Germinal center (tissue), 1 donor: ENCODE measurements around the gene FAM227A.
A peak's percentile ranks its signal among the peaks of the same experiment; 100 is the strongest.
"Not testable (repeated sequence)": the region's sequence is repeated elsewhere in the genome, so short reads cannot be mapped to it uniquely, and the experiment has no call there.

Experiments
- DNase-seq: peaks from one replicate; pipeline ENCODE4 v3.0.0; 2012; ENCODE audit warnings: mixed read lengths, low spot score

The FAM227A gene

DNA sequence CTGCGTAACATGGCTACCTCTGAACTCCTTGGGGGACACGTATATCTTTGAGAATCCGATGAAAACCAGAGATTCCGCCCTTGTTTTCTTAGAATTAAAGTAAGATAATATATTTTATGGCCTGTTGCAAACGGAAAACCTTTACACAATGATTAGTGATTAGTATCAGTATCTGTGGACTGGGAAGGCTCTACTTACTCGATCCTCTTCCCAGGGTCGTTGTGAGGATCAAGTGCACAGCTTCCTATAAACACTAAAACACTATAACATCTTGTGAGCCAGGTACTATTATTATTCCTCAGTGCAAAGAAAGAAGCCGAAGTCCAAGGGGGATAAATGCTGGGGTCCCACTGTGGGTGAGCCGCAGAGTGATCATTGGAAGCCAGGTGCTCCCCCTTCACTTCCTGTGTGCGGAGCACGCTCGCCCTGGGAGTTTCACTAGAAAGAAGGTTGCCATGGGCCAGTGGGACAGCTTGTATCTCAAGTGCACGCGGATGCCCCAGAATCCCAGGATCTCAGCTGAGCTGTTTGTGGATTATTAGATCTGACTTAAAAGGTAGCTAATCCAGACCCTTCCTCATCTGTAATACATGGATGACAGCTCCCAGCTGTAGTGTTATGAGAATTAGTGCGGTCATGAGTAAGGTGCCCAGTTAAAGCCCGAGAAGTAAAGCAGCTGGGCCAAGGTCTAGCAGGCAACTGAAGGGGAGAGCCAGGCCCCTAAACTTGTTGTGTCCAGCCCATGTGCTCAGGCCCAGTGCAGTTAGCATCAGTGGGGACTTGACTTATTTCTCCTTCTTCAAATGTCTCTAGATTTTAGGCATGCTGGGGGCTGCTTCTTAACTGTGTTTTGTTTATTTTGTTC lies 1.1 kb upstream of the FAM227A start:
- peak; percentile 48 for DNase-seq

DNA sequence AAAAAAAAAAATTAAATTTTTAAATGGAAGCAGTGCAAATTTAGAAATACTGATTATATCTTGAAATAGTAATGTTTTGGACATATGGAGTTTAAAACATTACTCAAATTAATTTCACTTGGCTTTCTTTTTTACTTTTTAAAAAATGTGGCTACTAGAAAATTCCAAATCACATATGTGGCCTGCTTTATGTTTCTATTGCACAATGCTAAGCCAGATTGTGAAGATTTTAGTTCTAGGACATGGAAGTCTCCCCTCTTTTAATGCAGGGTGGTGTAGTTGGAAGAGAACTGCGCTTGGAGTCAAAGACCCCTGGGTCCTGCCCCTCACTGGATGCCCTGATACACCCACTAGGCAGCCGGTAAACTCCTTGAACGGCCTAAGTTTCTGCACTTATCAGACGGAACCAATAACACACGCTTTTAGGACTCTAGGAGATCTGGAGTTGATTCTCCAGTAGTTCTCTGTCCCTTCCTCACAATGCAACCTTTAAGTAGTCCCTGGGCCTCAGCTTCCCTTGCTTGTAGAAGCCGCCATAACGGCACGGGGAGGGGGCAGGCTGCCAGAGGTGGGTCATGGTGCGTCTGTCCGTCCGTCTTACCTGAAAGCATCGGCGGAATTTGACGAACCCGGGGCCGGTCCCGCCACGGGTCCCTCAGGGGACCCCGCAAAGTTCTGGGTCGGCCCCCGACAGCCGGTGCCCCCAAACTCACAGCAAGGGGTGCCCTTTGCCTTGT lies 505 bp downstream of the FAM227A start:
- no peak for DNase-seq

GRCh38 chr22:38653741-38654140 lies 2.5 kb downstream of the FAM227A start:
- DNase-seq = no peak

- DNase-seq = no peak
Observed at GRCh38 chr22:38652859-38653258, 3.3 kb downstream of the FAM227A start.

DNA sequence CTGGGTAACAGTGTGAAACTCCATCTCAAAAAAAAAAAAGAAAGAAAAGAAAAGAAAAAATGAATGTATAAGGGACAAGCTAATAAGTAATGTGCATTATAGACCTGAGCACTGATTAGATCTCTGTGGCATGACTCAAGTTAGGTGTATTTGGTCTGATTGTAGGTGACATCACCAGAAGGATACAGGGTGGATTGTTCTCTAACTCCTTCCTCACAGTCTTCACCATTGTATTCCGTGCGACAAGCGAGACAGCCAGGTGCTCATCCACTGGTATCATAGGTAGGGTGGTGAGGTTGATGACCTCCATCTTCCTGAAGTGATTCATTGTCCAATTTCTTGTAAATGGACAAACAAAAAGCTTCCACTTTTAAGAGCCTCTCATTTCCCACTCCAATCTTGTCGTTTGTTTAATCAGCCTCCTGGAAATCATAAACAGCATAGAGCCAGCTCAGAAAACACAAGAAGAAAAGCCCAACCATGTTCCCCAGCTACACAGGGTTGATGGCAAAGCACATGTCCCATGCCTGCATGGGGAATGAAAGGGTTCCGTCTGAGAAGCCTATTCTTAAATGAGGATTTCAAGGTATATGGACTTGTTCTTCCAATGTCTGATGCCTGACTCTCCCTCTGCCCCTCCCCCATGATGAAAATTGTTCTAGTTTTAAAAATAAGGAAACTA lies 6.2 kb downstream of the FAM227A start:
- no peak for DNase-seq

GRCh38 chr22:38645430-38645829 lies 10.8 kb downstream of the FAM227A start:
- no peak for DNase-seq

- DNase-seq = not testable (repeated sequence)
Observed at GRCh38 chr22:38644245-38644644, 11.9 kb downstream of the FAM227A start.

DNA sequence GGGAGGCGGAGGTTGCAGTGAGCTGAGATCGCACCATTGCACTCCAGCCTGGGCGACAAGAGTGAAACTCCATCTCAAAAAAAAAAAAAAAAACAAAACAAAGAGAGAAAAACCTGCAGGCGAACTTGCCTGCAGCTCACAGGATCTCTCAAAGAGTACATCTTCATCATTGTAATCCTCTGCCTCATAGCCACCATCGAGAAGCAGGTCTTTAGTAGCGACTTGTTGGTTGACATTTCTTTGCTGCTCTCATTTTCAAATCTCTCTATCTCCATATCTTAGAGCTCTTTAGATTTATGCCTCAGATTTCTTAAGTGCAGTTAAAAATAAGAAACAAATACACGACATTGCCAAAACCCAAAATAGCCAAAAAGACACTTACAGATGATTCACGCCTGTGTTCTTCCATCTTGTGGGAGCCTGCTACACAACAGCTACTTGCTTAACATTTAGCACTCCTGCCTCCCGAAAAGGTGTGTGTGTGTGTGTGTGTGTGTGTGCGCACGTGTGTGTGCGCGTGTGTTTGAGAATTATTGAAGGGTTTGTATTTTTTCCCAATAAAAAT lies 14.6 kb downstream of the FAM227A start:
- DNase-seq = no peak

GRCh38 chr22:38638728-38639127 lies 17.5 kb downstream of the FAM227A start:
- no peak for DNase-seq

DNA sequence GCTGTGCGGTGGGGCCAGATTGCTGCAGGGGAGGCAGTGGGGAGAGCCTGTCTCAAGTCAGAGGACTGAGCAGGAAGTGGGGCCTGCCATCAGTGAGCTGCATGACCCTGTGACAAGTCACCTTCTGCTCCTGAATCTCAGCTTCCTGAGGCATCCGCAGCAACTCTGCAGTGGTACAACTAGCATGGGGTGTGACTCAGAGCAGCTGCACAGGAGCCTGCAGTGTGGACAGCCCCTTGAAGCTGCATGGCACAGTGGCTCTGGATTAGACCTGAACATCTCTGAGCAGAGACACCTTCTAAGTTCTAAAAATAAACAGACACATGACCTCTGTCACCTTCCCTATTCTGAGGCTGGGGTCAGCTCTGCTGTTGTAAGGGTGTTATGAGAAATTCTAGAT lies 18.0 kb downstream of the FAM227A start:
- DNase-seq = no peak

DNA sequence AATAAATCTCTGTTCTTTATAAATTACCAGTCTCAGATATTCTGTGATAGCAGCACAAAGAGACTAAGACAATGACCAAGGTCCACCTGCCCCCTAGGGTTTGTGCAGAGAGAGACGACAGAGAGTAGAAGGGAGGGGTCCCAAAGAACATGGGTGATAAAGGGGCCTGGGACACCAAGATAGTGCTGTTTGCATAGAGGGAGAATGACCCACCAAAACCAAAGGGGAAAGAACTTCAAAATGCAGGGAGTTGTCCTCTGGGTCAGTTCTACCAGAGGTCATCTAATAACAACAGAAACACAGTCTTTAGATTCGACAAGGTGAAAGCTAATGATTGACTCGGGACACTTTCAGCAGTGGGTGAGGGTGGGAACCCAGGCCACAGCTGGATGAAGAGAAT lies 23.7 kb downstream of the FAM227A start:
- DNase-seq = no peak

GRCh38 chr22:38631724-38632123 lies 24.5 kb downstream of the FAM227A start:
- no peak for DNase-seq

- no peak for DNase-seq
Observed at GRCh38 chr22:38629108-38629507, 27.1 kb downstream of the FAM227A start.

GRCh38 chr22:38628444-38628843 lies 27.7 kb downstream of the FAM227A start:
- no peak for DNase-seq

GRCh38 chr22:38623351-38623750 lies 32.8 kb downstream of the FAM227A start:
- no peak for DNase-seq

- no peak for DNase-seq
Observed at GRCh38 chr22:38618682-38619081, 37.5 kb downstream of the FAM227A start.

GRCh38 chr22:38618258-38618657 lies 37.9 kb downstream of the FAM227A start:
- no peak for DNase-seq

- DNase-seq = not testable (repeated sequence)
Observed at GRCh38 chr22:38615064-38615405, 41.2 kb downstream of the FAM227A start.

DNA sequence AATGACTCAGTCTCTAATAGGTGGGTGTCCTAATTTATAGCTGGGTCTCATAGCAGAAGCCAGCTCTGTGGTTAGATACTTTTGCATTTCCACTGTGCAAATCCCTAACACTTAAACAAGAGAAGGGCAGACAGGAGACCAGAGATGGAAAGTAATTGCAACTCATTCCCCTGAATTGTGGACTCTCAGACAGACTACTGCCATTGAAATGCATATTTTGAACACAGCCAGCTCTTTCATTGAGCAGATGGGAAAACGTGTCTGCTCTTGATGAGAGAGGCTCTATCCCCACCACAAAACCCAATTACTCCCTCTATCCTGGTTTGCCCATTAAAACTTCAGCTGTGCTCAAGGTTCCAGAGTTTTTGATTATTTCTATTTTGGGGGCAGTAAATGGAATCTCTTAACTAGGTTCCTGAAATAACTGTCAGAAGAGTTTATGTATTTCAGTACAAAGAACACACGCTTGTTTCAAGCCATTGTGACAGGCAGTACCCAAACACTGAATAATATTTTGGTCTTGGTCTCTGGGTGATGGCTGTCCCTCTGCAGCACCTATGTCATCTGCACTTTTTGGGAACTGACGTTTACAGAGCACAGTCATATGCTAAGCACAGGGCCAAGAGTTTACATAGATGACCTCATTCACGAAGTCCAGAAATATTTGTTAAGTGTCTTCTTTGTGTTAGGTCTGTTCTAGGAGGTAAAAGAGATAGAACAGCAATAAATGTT lies 41.7 kb downstream of the FAM227A start:
- DNase-seq = no peak

- DNase-seq = no peak
Observed at GRCh38 chr22:38613588-38613987, 42.6 kb downstream of the FAM227A start.

DNA sequence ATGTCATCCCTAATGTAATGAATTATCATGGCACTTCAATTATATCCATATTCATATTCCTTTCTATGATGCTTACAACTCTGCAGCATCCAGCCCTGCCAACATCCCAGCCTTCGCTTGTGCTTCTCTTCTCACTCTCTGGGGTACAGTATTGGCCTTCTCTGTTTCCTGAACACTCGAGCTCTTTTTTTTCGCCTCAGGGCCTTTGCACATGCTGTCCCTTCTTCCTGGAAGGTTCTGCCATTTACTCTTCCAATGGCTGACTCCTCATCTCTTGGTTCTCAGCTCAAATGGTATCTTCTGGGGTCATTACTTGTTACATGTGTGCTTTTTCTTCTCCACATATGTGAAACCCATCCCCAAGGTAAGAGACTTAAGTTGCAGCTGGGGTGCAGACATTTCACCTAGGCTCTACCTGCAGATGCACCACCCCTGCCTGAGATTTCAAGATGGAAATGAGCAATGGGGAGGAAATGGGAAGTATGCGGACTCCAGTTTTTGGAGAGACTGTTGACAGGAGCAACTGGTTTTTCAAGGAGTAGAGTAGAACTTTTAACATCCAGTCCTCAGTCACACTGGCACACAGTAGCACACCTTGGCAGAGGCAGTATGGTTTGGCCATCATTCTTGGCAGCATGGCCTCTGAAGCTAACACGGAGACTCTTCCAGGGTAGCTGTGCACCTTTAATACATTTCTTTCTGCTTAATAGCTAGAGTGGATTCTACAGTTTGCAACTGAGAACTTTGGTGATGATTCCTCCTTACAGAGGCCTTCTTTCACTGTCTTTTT lies 43.8 kb downstream of the FAM227A start:
- no peak for DNase-seq
